RWPE2 (cell line): ENCODE measurements around the gene ACE2.
A peak's percentile ranks its signal among the peaks of the same experiment; 100 is the strongest.

Source experiments
- ATAC-seq: fragments of 200-7000 bp; cut with Tn5 transposase; 3 replicates; pipeline ENCODE4 v1.9.1; 2021; ENCODE audit warnings: low read depth
- DNase-seq: peaks from one replicate; pipeline ENCODE4 v3.0.0-alpha.2; 2020; ENCODE audit warnings: low spot score
- H3K27ac ChIP-seq: fragments of 450-650 bp; 2 replicates; pipeline ENCODE4 v1.5.1; 2017; ENCODE audit warnings: mild to moderate bottlenecking; ENCODE audit not compliant: poor library complexity, severe bottlenecking
- H3K27me3 ChIP-seq: fragments of 250-450 bp; sonication (Bioruptor Pico); 2 replicates; pipeline ENCODE4 v1.5.1; 2021; ENCODE audit warnings: mild to moderate bottlenecking, moderate library complexity; ENCODE audit not compliant: insufficient read depth, poor library complexity, severe bottlenecking
- H3K36me3 ChIP-seq: fragments of 250-450 bp; sonication (Bioruptor Pico); 2 replicates; pipeline ENCODE4 v1.5.1; 2020; ENCODE audit warnings: low read depth, mild to moderate bottlenecking, moderate library complexity
- H3K4me1 ChIP-seq: fragments of 250-450 bp; sonication (Bioruptor Pico); 2 replicates; pipeline ENCODE4 v1.5.1; 2021; ENCODE audit warnings: mild to moderate bottlenecking, moderate library complexity; ENCODE audit not compliant: insufficient read depth, poor library complexity, severe bottlenecking
- H3K4me3 ChIP-seq: fragments of 250-450 bp; sonication (Bioruptor Pico); 2 replicates; pipeline ENCODE4 v1.5.1; 2021; ENCODE audit warnings: mild to moderate bottlenecking, moderate library complexity; ENCODE audit not compliant: severe bottlenecking
- H3K9me3 ChIP-seq: fragments of 250-450 bp; sonication (Bioruptor Pico); 2 replicates; pipeline ENCODE4 v1.5.1; 2021; ENCODE audit warnings: mild to moderate bottlenecking, moderate library complexity; ENCODE audit not compliant: severe bottlenecking
- TF ChIP-seq, protein P1 (sequence below): fragments of 450-650 bp; IDR thresholded peaks from one replicate; pipeline ENCODE4 v1.5.1; 2017; ENCODE audit warnings: mild to moderate bottlenecking, moderate library complexity; ENCODE audit not compliant: poor library complexity, severe bottlenecking

Gene ACE2

DNA sequence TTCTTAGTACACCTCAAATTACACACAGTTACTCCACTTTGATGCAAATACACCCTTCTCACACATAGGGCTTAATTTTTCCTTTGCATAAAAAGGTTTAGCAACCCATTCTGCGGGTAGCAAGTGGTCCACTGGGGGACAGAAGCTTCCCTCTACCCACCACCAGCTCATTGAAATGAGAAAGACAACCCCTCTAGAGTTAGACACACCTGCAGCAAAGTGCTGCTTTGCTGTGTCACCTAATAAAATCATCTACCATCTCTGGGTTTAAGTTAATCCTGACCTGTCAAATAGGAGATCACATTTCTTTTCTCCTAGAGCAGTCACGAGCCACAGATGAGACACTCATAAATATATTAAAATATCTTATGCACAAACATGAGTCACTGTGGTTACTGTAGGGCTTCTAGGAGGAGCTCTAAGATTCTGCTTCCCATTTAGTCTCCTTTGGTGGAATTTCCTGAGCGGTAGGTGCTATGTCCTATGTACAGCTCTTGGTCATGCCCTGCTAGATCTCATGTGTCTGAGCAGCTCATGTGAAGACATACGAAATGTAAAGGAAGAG lies 88.3 kb downstream of the ACE2 start:
- Histone ChIP-seq H3K27ac (no peak overlapping the region), H3K9me3 (no peaks in the 10 kb centered on the region), H3K4me1 (no peaks in the 10 kb centered on the region), H3K4me3 (no peak overlapping the region), H3K27me3 (no peaks in the 10 kb centered on the region), H3K36me3 (no peaks in the 10 kb centered on the region)
- peak; percentile 82 for ATAC-seq
- TF ChIP-seq, protein P1, sequence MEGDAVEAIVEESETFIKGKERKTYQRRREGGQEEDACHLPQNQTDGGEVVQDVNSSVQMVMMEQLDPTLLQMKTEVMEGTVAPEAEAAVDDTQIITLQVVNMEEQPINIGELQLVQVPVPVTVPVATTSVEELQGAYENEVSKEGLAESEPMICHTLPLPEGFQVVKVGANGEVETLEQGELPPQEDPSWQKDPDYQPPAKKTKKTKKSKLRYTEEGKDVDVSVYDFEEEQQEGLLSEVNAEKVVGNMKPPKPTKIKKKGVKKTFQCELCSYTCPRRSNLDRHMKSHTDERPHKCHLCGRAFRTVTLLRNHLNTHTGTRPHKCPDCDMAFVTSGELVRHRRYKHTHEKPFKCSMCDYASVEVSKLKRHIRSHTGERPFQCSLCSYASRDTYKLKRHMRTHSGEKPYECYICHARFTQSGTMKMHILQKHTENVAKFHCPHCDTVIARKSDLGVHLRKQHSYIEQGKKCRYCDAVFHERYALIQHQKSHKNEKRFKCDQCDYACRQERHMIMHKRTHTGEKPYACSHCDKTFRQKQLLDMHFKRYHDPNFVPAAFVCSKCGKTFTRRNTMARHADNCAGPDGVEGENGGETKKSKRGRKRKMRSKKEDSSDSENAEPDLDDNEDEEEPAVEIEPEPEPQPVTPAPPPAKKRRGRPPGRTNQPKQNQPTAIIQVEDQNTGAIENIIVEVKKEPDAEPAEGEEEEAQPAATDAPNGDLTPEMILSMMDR, result no peak
- DNase-seq, result no peak

DNA sequence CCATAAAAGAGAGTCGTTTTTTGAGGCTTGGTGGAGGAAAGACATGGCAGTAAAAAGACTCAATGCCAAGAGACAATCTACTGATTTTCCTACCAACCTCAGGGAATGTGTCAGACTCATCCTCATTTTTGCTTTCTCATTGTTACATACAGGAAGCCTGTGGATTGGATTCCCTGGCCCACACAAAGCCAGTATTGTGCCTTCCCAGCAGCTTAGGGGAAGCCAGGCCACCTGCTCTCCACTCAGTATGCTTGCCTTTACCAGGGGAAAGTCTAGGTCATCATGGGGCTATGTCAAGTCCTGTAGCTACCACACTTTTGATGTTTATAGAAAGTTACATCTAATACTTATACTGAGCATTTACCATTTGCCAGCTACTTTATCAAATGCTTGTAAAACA lies 89.2 kb downstream of the ACE2 start:
- no peaks in the 10 kb centered on the region for H3K4me1 ChIP-seq
- ATAC-seq (no peak), DNase-seq (no peak)
- no peak overlapping the region for H3K27ac ChIP-seq
- TF ChIP-seq, protein P1, result no peak
- H3K36me3 ChIP-seq, result no peaks in the 10 kb centered on the region
- no peaks in the 10 kb centered on the region for H3K9me3 ChIP-seq
- H3K27me3 ChIP-seq, result no peaks in the 10 kb centered on the region
- no peak overlapping the region for H3K4me3 ChIP-seq
